Endothelial cell (in vitro differentiated cells): Measurements from ENCODE around the gene CDHR5. TPM values are rescaled to one million over a fixed set of nuclear protein-coding genes. Genes with fewer than 3 reads are reported as not detected.

Experiments used
- DNase-seq: peaks from one replicate; pipeline ENCODE4 v3.0.0; 2021; ENCODE audit warnings: low spot score
- H3K27ac Mint-ChIP-seq: one replicate; pipeline ENCODE4 v1.8.0; 2021; ENCODE audit warnings: mixed read lengths, inconsistent platforms; ENCODE audit not compliant: unreplicated experiment
- H3K27me3 Mint-ChIP-seq: one replicate; pipeline ENCODE4 v1.8.0; 2021; ENCODE audit warnings: mild to moderate bottlenecking, moderate library complexity, mixed read lengths, inconsistent platforms; ENCODE audit not compliant: unreplicated experiment
- H3K36me3 Mint-ChIP-seq: one replicate; pipeline ENCODE4 v1.8.0; 2021; ENCODE audit warnings: mild to moderate bottlenecking, low read depth, mixed read lengths, inconsistent platforms; ENCODE audit not compliant: unreplicated experiment
- H3K4me1 Mint-ChIP-seq: one replicate; pipeline ENCODE4 v1.8.0; 2021; ENCODE audit warnings: mild to moderate bottlenecking, mixed read lengths, inconsistent platforms; ENCODE audit not compliant: unreplicated experiment
- H3K4me3 Mint-ChIP-seq: one replicate; pipeline ENCODE4 v1.8.0; 2021; ENCODE audit warnings: mild to moderate bottlenecking, mixed read lengths, inconsistent platforms; ENCODE audit not compliant: unreplicated experiment
- H3K9me3 Mint-ChIP-seq: one replicate; pipeline ENCODE4 v1.8.0; 2021; ENCODE audit warnings: mixed read lengths, inconsistent platforms; ENCODE audit not compliant: unreplicated experiment
- microRNA-seq: library from miRNA; unstranded; fragments of <30 nt; microRNA quantifications from one replicate; pipeline ENCODE4, GENCODE V29; 2020; ENCODE audit not compliant: unreplicated experiment
- total RNA-seq: library from RNA; stranded (reverse); fragmentation: NEBNext Ultra II Directional; extraction: Animal tissue kit (Norgen Biotek cat#: 25700); gene quantifications from one replicate; pipeline ENCODE4 v1.2.1, GENCODE V29; 2021; ENCODE audit not compliant: unreplicated experiment
- TF ChIP-seq, protein P1 (sequence below): fragments of 200-600 bp; sonication (generic); IDR thresholded peaks from one replicate; pipeline ENCODE4 v1.5.0; 2021; ENCODE audit warnings: antibody characterized with exemption; ENCODE audit not compliant: unreplicated experiment

The CDHR5 gene
- total RNA-seq, 1 donor from 2014 or later = not detected

DNA sequence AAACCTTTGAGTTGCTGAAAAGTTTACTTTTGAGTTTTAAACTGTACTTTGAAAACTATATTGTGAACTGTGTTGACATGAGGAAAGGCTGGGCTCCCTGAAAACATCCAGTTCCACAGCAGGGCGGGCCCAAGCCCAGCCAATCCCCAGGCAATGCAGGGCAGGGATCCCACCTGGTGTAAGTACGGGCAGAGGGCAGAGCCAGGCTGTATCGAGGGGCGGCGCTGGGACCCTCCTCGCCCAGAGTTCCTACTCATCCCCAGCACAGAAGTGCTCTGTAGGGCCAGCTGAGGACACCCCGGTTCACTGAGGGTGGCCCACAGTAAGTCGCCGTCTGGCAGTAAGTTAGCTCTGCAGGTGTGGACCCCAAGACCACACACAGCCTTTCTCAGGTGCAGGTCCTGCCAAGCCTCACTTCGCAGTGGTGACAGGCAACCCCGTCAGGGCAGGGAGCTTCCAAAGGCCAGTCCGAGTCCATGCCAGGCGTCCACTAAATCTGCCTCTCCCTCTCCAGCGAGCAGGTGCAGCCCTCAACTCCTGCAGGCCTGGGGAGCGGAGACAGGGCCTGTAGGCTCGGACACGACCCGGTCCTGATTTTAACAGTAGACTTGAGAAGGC is 57.6 kb downstream of the CDHR5 start:
- TF ChIP-seq, protein P1, sequence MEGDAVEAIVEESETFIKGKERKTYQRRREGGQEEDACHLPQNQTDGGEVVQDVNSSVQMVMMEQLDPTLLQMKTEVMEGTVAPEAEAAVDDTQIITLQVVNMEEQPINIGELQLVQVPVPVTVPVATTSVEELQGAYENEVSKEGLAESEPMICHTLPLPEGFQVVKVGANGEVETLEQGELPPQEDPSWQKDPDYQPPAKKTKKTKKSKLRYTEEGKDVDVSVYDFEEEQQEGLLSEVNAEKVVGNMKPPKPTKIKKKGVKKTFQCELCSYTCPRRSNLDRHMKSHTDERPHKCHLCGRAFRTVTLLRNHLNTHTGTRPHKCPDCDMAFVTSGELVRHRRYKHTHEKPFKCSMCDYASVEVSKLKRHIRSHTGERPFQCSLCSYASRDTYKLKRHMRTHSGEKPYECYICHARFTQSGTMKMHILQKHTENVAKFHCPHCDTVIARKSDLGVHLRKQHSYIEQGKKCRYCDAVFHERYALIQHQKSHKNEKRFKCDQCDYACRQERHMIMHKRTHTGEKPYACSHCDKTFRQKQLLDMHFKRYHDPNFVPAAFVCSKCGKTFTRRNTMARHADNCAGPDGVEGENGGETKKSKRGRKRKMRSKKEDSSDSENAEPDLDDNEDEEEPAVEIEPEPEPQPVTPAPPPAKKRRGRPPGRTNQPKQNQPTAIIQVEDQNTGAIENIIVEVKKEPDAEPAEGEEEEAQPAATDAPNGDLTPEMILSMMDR = no peak
- H3K4me1 Mint-ChIP-seq = no peaks in the 10 kb centered on the region
- no peak for DNase-seq
- H3K4me3 Mint-ChIP-seq = peak overlapping the region; percentile 90
- H3K9me3 Mint-ChIP-seq = no peaks in the 10 kb centered on the region
- no peak overlapping the region for H3K27ac Mint-ChIP-seq
- peaks cover 15% of the 10 kb centered on the region for H3K27me3 Mint-ChIP-seq
- H3K36me3 Mint-ChIP-seq = no peaks in the 10 kb centered on the region

Small RNAs within 50 kb of the gene (microRNA-seq; reads per million reads assigned to microRNA genes)
- 123 reads per million, percentile 83 among the genes with 10 or more reads in this experiment for gene MIR210

Other genes starting within 250 kb of the CDHR5 start
- gene PKP3, start 230.7 kb downstream of the CDHR5 start, total RNA-seq = 0.49 TPM
- 18.7 TPM for gene SIGIRR, start 210.0 kb downstream of the CDHR5 start, total RNA-seq
- gene ANO9, start 182.9 kb downstream of the CDHR5 start, total RNA-seq = 0.41 TPM
- gene PTDSS2, start 174.7 kb downstream of the CDHR5 start, total RNA-seq = 46.4 TPM
- gene RNH1, start 117.7 kb downstream of the CDHR5 start, total RNA-seq = 61.1 TPM
- 92.4 TPM for gene HRAS, start 89.4 kb downstream of the CDHR5 start, total RNA-seq
- 2.6 TPM for gene LRRC56, start 87.4 kb downstream of the CDHR5 start, total RNA-seq
- 4.2 TPM for gene LMNTD2, start 64.2 kb downstream of the CDHR5 start, total RNA-seq
- 8.9 TPM for gene RASSF7, start 64.0 kb downstream of the CDHR5 start, total RNA-seq
- 29.5 TPM for gene PHRF1, start 48.5 kb downstream of the CDHR5 start, total RNA-seq
- 11.6 TPM for gene IRF7, start 9.0 kb downstream of the CDHR5 start, total RNA-seq
- gene SCT, start 2.2 kb upstream of the CDHR5 start, total RNA-seq = 1.8 TPM
- 0.33 TPM for gene DRD4, start 12.3 kb upstream of the CDHR5 start, total RNA-seq
- 118 TPM for gene DEAF1, start 70.3 kb upstream of the CDHR5 start, total RNA-seq
- gene TMEM80, start 70.9 kb upstream of the CDHR5 start, total RNA-seq = 22.9 TPM
- gene EPS8L2, start 81.3 kb upstream of the CDHR5 start, total RNA-seq = 8.0 TPM
- gene TALDO1, start 122.5 kb upstream of the CDHR5 start, total RNA-seq = 123 TPM
- 36.5 TPM for gene GATD1, start 152.5 kb upstream of the CDHR5 start, total RNA-seq
- not detected for gene CEND1, start 165.1 kb upstream of the CDHR5 start, total RNA-seq
- gene SLC25A22, start 173.3 kb upstream of the CDHR5 start, total RNA-seq = 17.8 TPM
- 13.7 TPM for gene PIDD1, start 180.3 kb upstream of the CDHR5 start, total RNA-seq
- gene RPLP2, start 185.0 kb upstream of the CDHR5 start, total RNA-seq = 2,188 TPM
- 40.5 TPM for gene PNPLA2, start 194.0 kb upstream of the CDHR5 start, total RNA-seq
- 28.8 TPM for gene CRACR2B, start 203.0 kb upstream of the CDHR5 start, total RNA-seq
- 49.6 TPM for gene CD151, start 208.0 kb upstream of the CDHR5 start, total RNA-seq
- gene POLR2L, start 217.6 kb upstream of the CDHR5 start, total RNA-seq = 76.7 TPM
- gene TSPAN4, start 217.9 kb upstream of the CDHR5 start, total RNA-seq = 26.4 TPM